K562 (cell line): ENCODE data around the gene NEURL2. TPM values are rescaled to one million over a fixed set of nuclear protein-coding genes. Genes with fewer than 3 reads are reported as not detected.
A peak's percentile ranks its signal among the peaks of the same experiment; 100 is the strongest.

ENCODE experiments used
- CBX8 ChIP-seq: fragments of 200-600 bp; sonication (generic); IDR thresholded peaks from 2 replicates; pipeline ENCODE4 v1.6.1; 2012; ENCODE audit warnings: borderline replicate concordance, mixed run types, low read depth, mild to moderate bottlenecking, moderate library complexity, mixed read lengths, low read length, control low read depth, inconsistent platforms; ENCODE audit not compliant: poor library complexity, severe bottlenecking; ENCODE audit errors: extremely low read depth
- COPS2 ChIP-seq: fragments of 450-650 bp; conservative IDR thresholded peaks from 2 replicates; pipeline ENCODE4 v1.6.1; 2016; ENCODE audit warnings: mild to moderate bottlenecking, moderate library complexity
- CXXC5 ChIP-seq: fragments of 250-450 bp; sonication (Bioruptor Pico); IDR thresholded peaks from 2 replicates; pipeline ENCODE4 v1.8.0; 2022; ENCODE audit warnings: inconsistent platforms, mild to moderate bottlenecking, moderate library complexity
- ELF1 ChIP-seq: fragments of 200-800 bp; sonication (Bioruptor generic); IDR thresholded peaks from 2 replicates; pipeline ENCODE4 v1.6.1; 2016; ENCODE audit warnings: missing genetic modification characterization, missing compliant biosample characterization
- FOXM1 ChIP-seq, 2 experiments: fragments of 450-650 bp in 1 of 2; sonication (generic) in 1 of 2; formaldehyde crosslinking in 1 of 2; IDR thresholded peaks; 2 replicates each; pipeline versions ENCODE4 v1.6.1 to v1.9.0; 2017 to 2022; ENCODE audit warnings: low read depth in 2 of 2, mild to moderate bottlenecking in 2 of 2, missing genetic modification reagents in 1 of 2, moderate library complexity in 1 of 2
- HEY1 ChIP-seq: fragments of 250-450 bp; sonication (Bioruptor Pico); IDR thresholded peaks from 2 replicates; pipeline ENCODE4 v1.5.0; 2020; ENCODE audit warnings: mild to moderate bottlenecking, moderate library complexity, borderline replicate concordance
- LCOR ChIP-seq: sonication (generic); formaldehyde crosslinking; IDR thresholded peaks from 2 replicates; pipeline ENCODE4 v1.8.0; 2022; ENCODE audit warnings: mild to moderate bottlenecking, missing genetic modification reagents
- MCM2 ChIP-seq: fragments of 450-650 bp; IDR thresholded peaks from 2 replicates; pipeline ENCODE4 v1.6.1; 2017; ENCODE audit warnings: low read depth, mild to moderate bottlenecking
- MTA1 ChIP-seq: fragments of 450-650 bp; IDR thresholded peaks from 2 replicates; pipeline ENCODE4 v1.6.1; 2017; ENCODE audit warnings: borderline replicate concordance
- NFE2L1 ChIP-seq: fragments of 450-650 bp; IDR thresholded peaks from 2 replicates; pipeline ENCODE4 v1.6.1; 2016; ENCODE audit warnings: missing genetic modification characterization, low read depth, mild to moderate bottlenecking, missing compliant biosample characterization, moderate library complexity, borderline replicate concordance
- NFIX ChIP-seq: fragments of 250-450 bp; sonication (Bioruptor Pico); IDR thresholded peaks from 2 replicates; pipeline ENCODE4 v1.4.0; 2020; ENCODE audit warnings: low read depth, mild to moderate bottlenecking, moderate library complexity
- RBM14 ChIP-seq: fragments of 200-400 bp; formaldehyde crosslinking; IDR thresholded peaks from 2 replicates; pipeline ENCODE4 v1.6.1; 2018; ENCODE audit warnings: low read depth, mild to moderate bottlenecking, low read length, moderate library complexity, borderline replicate concordance; ENCODE audit not compliant: insufficient read depth
- SMAD1 ChIP-seq: fragments of 150-350 bp; IDR thresholded peaks from 2 replicates; pipeline ENCODE4 v1.6.1; 2014; ENCODE audit warnings: low read length, low read depth; ENCODE audit not compliant: partially characterized antibody
- SMARCA4 ChIP-seq: fragments of 450-650 bp; IDR thresholded peaks from 2 replicates; pipeline ENCODE4 v1.6.1; 2016
- U2AF1 ChIP-seq: fragments of 200-400 bp; formaldehyde crosslinking; optimal IDR thresholded peaks from 2 replicates; pipeline ENCODE3; 2017; ENCODE audit warnings: mild to moderate bottlenecking, low read depth, low read length, moderate library complexity
- ZBTB7A ChIP-seq: IDR thresholded peaks from 2 replicates; pipeline ENCODE4 v1.6.1; 2011; ENCODE audit warnings: low read depth, mild to moderate bottlenecking, low read length, moderate library complexity, borderline replicate concordance; ENCODE audit not compliant: control insufficient read depth
- ZEB2 ChIP-seq: fragments of 450-650 bp; IDR thresholded peaks from 2 replicates; pipeline ENCODE4 v1.6.1; 2016
- ZFP30 ChIP-seq: fragments of 250-450 bp; sonication (Bioruptor Pico); IDR thresholded peaks from 2 replicates; pipeline ENCODE4 v1.8.0; 2022; ENCODE audit warnings: moderate library complexity, mild to moderate bottlenecking, inconsistent platforms, borderline replicate concordance
- ZNF174 ChIP-seq: fragments of 250-450 bp; sonication (Bioruptor Pico); IDR thresholded peaks from 2 replicates; pipeline ENCODE4 v1.4.0; 2020; ENCODE audit warnings: mild to moderate bottlenecking
- ZNF212 ChIP-seq: fragments of 450-650 bp; formaldehyde crosslinking; IDR thresholded peaks from 2 replicates; pipeline ENCODE4 v1.4.0; 2020; ENCODE audit warnings: mild to moderate bottlenecking
- ZNF217 ChIP-seq: sonication (generic); formaldehyde crosslinking; IDR thresholded peaks from 2 replicates; pipeline ENCODE4 v1.8.0; 2022; ENCODE audit warnings: mild to moderate bottlenecking, missing genetic modification reagents
- ZNF23 ChIP-seq: fragments of 250-450 bp; sonication (Bioruptor Pico); IDR thresholded peaks from 2 replicates; pipeline ENCODE4 v1.4.0; 2020; ENCODE audit warnings: mild to moderate bottlenecking
- ZNF311 ChIP-seq: fragments of 250-450 bp; sonication (Bioruptor Pico); IDR thresholded peaks from 2 replicates; pipeline ENCODE4 v1.4.0; 2020; ENCODE audit warnings: mild to moderate bottlenecking, moderate library complexity
- ZNF57 ChIP-seq: fragments of 450-650 bp; formaldehyde crosslinking; IDR thresholded peaks from 2 replicates; pipeline ENCODE4 v1.4.0; 2020; ENCODE audit warnings: mild to moderate bottlenecking, moderate library complexity
- ZNF644 ChIP-seq: fragments of 200-800 bp; sonication (Bioruptor generic); IDR thresholded peaks from 2 replicates; pipeline ENCODE4 v1.6.1; 2016; ENCODE audit warnings: low read depth, missing genetic modification characterization, missing compliant biosample characterization
- ZSCAN29 ChIP-seq: fragments of 450-650 bp; IDR thresholded peaks from 2 replicates; pipeline ENCODE4 v1.6.1; 2017
- polyA plus RNA-seq, 8 experiments: library from polyadenylated mRNA; depleted of rRNA in 4 of 8; stranded (reverse) in 5 of 8; unstranded in 3 of 8; fragments of >200 nt; fragmentation: Nextera tagmentation in 2 of 8; fragmentation: Illumina TruSeq in 1 of 8; extraction: Ambion mirVana in 2 of 8; extraction: Trizol in 1 of 8; gene quantifications; 2 replicates each; pipeline versions ENCODE4 v1.2.1 to v1.2.3, GENCODE V29; 2011 to 2014; ENCODE audit warnings: inconsistent platforms in 1 of 8, missing spikeins in 1 of 8
- total RNA-seq, 7 experiments: library from RNA; depleted of rRNA in 6 of 7; stranded (reverse); fragments of >200 nt in 6 of 7; fragmentation: Illumina TruSeq in 2 of 7; extraction: Trizol in 2 of 7; gene quantifications; 2 replicates each; pipeline versions ENCODE4 v1.2.1 to v1.2.3, GENCODE V29; 2011 to 2021; ENCODE audit warnings: low replicate concordance in 1 of 7
- TF ChIP-seq, protein P1 (sequence below): fragments of 450-650 bp; conservative IDR thresholded peaks from 2 replicates; pipeline ENCODE4 v1.6.1; 2016; ENCODE audit warnings: missing genetic modification characterization, low read depth, mild to moderate bottlenecking, missing compliant biosample characterization, moderate library complexity
- TF ChIP-seq, protein P2 (sequence below), 2 experiments: fragments of 450-650 bp in 1 of 2; sonication (generic) in 1 of 2; formaldehyde crosslinking in 1 of 2; IDR thresholded peaks in 1 of 2; conservative IDR thresholded peaks in 1 of 2; 2 replicates each; pipeline versions ENCODE4 v1.6.1 to v1.8.1; 2016 to 2023; ENCODE audit warnings: mild to moderate bottlenecking in 2 of 2, moderate library complexity in 2 of 2, inconsistent platforms in 1 of 2, missing genetic modification reagents in 1 of 2

NEURL2 gene
- total and polyA plus RNA-seq, 9 of the 15 experiments (the other 6 are each of a cell fraction or from before 2014, with no cell fraction given), result 0.22 to 1.9 (median 0.50) TPM; not detected in 1

DNA sequence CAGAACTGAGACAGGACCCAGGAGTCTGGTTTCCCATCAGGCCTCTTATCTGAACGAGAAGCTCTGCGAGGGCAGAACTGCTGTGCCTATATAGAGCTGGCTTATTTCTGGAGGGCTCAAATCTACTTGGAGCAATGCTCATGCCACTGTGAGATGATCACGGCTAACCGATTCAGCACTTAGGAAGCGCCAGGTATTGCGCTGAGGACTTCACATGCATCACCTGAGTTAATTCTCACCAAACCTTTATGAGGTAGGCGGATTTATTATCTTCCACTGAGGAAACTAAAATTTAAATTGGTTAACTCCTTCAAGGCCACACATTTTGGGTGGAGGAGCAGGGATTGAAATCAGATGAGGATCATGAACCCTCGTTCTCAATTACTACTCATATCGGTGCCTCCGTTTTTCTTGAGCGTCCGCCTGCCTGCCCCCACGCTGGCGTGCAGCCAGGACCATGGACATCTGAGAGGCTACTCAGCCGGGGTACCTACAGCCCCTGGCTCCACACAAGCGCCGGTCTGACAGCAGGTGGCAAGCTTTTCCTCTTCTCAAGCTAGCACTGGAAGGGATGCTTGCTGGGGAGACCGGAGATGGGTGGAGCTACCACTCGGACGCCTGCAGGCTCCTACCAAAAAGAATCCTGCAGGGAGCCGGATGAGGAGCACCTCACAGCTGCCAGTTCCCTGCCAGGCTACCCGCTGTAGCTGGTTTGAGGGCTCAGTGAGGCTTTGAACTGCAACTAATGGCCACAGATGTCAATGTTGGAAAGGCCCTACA is 42.4 kb upstream of the NEURL2 start (continued):
- TF ChIP-seq ZNF217 (CRISPR knock-in tag), result no peak
- no peak for TF ChIP-seq ZNF57 (CRISPR knock-in tag)
- peak; percentile 10; the same call in 1 of the 2 replicates for TF ChIP-seq CXXC5
- TF ChIP-seq ZNF311, result no peak
- no peak for TF ChIP-seq ZSCAN29
- no peak for TF ChIP-seq COPS2
- no peak for TF ChIP-seq ZNF212 (CRISPR knock-in tag)
- no peak for TF ChIP-seq LCOR (CRISPR knock-in tag)
- TF ChIP-seq U2AF1, result no peak
- TF ChIP-seq, protein P1, sequence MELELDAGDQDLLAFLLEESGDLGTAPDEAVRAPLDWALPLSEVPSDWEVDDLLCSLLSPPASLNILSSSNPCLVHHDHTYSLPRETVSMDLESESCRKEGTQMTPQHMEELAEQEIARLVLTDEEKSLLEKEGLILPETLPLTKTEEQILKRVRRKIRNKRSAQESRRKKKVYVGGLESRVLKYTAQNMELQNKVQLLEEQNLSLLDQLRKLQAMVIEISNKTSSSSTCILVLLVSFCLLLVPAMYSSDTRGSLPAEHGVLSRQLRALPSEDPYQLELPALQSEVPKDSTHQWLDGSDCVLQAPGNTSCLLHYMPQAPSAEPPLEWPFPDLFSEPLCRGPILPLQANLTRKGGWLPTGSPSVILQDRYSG, result no peak
- TF ChIP-seq RBM14, result no peak
- TF ChIP-seq, protein P2, sequence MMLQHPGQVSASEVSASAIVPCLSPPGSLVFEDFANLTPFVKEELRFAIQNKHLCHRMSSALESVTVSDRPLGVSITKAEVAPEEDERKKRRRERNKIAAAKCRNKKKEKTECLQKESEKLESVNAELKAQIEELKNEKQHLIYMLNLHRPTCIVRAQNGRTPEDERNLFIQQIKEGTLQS (IDR thresholded peaks at IDR 0.05), result no peak
- TF ChIP-seq, protein P2 (CRISPR knock-in tag; conservative IDR thresholded peaks at IDR 0.05), result no peak
- TF ChIP-seq MCM2, result no peak
- no peak for TF ChIP-seq SMAD1
- no peak for TF ChIP-seq HEY1 (CRISPR knock-in tag)
- no peak for TF ChIP-seq FOXM1 (IDR thresholded peaks at IDR 0.05; ENCODE audit: low read depth)
- no peak for TF ChIP-seq FOXM1 (CRISPR knock-in tag; IDR thresholded peaks at IDR 0.05; ENCODE audit: low read depth)
- TF ChIP-seq ZBTB7A, result peak; percentile 71; the same call in 1 of the 2 replicates
- TF ChIP-seq NFIX (CRISPR knock-in tag), result no peak
- TF ChIP-seq ELF1 (tag), result no peak
- TF ChIP-seq ZEB2, result 0 out of 2 replicates have a peak, but pooled peaks have one; percentile 44
- no peak for TF ChIP-seq NFE2L1 (tag)
- no peak for TF ChIP-seq ZNF644 (tag)
- TF ChIP-seq ZFP30 (CRISPR knock-in tag), result no peak
- TF ChIP-seq ZNF174 (CRISPR knock-in tag), result no peak
- no peak for TF ChIP-seq MTA1
- no peak for TF ChIP-seq ZNF23
- no peak for TF ChIP-seq CBX8
- no peak for TF ChIP-seq SMARCA4
